GM12874 (cell line): Measurements from ENCODE around the gene PSMA1.
A peak's percentile ranks its signal among the peaks of the same experiment; 100 is the strongest.

Experiments
- TF ChIP-seq, protein P1 (sequence below): IDR thresholded peaks from 2 replicates; pipeline ENCODE4 v1.5.1; 2011; ENCODE audit warnings: low read depth, mild to moderate bottlenecking, control low read depth, low read length, moderate library complexity; ENCODE audit not compliant: insufficient read depth

Gene PSMA1

GRCh38 chr11:14541192-14541947 is 21.2 kb upstream of the PSMA1 start:
- TF ChIP-seq, protein P1, sequence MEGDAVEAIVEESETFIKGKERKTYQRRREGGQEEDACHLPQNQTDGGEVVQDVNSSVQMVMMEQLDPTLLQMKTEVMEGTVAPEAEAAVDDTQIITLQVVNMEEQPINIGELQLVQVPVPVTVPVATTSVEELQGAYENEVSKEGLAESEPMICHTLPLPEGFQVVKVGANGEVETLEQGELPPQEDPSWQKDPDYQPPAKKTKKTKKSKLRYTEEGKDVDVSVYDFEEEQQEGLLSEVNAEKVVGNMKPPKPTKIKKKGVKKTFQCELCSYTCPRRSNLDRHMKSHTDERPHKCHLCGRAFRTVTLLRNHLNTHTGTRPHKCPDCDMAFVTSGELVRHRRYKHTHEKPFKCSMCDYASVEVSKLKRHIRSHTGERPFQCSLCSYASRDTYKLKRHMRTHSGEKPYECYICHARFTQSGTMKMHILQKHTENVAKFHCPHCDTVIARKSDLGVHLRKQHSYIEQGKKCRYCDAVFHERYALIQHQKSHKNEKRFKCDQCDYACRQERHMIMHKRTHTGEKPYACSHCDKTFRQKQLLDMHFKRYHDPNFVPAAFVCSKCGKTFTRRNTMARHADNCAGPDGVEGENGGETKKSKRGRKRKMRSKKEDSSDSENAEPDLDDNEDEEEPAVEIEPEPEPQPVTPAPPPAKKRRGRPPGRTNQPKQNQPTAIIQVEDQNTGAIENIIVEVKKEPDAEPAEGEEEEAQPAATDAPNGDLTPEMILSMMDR = no peak

DNA sequence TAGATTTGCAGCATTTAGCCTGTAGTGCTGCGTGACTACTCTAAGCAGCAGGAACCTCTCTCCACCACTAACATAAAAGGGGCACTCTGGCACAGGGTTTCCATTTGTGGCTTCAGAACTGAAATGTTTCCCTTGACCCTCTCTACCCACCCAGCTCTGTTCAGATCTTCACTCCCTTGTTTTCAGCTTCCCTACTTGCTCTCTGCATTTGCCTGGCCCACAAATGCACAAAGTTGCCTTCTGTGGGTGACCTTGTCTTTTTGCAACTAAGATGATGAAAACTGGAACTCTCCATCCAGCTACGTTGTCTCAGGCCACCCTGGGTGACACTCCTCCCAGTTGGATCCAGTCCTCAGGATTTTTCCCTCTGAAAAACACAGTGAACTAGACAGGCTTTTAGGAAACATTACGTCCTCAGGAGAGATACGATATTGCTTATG is 19.8 kb upstream of the PSMA1 start:
- TF ChIP-seq, protein P1 = no peak

DNA sequence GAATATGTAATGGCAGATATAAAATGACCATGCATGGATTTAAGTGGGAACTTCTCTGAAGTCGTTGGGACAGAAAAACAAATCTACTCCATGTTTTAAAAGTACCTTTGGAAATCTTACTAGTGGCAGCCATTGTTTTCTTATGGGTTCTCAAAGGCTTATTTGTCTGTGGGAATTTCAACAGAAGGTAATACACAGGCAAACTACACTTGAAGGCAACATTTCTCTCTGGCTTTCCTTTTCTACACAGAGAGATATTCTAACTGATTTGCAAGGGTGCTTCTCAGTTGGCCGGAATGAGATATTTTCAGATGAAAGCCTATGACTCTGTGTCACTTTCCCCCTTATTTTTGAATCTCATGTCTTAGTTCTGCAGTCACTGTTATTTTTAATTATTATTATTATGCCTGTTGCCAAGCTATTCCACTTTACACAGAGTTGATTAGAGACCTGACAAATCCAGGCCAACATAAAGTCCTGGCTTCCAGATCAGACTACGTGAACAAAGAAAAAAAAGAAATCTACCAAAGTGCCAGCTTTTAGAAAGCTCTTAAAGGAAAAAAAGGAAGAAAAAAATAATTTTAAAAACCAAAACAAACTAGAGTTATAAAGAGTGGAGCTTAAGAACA is 18.9 kb upstream of the PSMA1 start:
- TF ChIP-seq, protein P1 = no peak

- TF ChIP-seq, protein P1 = no peak
These were observed 18.2 kb upstream of the PSMA1 start for GRCh38 chr11:14538271-14538925.

DNA sequence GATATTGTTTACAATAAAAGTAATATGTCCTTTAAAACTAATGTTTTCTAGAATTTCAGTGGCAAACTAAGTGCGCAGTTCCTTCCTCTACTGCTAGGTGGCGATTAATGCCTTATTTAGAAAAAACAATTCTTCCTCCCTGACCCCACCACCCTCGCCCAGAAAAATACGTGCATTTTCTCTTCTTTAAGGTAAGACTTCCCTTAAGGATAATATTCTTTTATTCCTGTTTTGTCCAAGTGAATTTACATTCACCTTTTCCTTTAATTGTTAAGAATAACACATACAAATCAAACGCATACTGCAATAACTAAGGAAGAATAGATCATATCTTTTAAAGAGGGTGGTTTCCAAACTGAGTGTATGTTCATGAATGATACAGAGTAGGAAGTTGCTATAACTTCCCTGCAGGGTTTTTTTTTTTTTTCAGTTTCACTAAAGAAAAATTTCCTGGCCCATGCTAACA is 17.0 kb upstream of the PSMA1 start:
- TF ChIP-seq, protein P1 = peak; percentile 64

DNA sequence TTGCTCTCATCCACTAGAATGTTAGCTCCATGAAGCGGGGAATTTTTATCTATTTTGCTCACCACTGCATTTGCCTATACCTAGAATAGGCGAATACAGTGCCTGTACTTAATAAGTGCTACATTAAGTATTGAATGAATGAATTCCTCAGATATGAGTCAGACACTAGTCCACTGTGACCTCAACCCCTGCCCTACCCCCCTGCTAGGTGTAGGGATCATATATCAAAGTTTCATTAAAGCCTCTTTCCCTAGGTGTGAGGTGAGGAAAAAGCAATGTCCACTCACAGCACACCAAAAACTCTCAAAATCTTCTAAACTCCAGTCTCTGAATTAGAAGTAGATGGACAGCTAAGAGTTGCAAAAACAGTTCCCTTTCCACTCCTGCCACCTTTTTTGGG is 9.8 kb upstream of the PSMA1 start:
- TF ChIP-seq, protein P1 = no peak

DNA sequence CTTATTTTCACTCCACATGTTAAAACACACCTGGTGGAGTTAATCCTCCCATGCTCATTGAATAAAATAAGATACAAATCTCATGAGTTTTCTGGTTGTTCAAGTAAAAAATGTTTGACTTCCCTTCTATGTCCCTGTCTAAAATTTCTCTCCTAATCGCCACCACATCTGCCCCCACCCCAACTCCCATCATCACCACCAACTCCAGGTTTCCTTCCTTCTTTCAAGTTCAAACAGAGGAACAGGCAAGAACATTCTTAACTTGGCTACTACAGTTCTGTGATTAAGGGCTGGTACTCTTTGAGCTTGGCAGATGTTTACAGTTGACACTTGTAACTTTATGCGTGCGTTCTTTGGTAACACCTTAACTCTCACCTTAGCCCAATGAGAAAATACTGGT is 9.1 kb upstream of the PSMA1 start:
- TF ChIP-seq, protein P1 = no peak
